IPS-11a (cell line): ENCODE measurements around the gene TUBA1B.

Experiments used
- H3K4me3 ChIP-seq: one replicate; pipeline ENCODE4 v1.5.1; 2013; ENCODE audit warnings: low read depth, low read length, control low read depth

Gene TUBA1B

GRCh38 chr12:49091056-49091835 lies 39.9 kb downstream of the TUBA1B start:
- no peak overlapping the region for H3K4me3 ChIP-seq

GRCh38 chr12:49089821-49090773 lies 41.1 kb downstream of the TUBA1B start:
- H3K4me3 ChIP-seq = no peak overlapping the region

GRCh38 chr12:49088932-49089330 lies 42.3 kb downstream of the TUBA1B start:
- no peak overlapping the region for H3K4me3 ChIP-seq

- H3K4me3 ChIP-seq = no peak overlapping the region
Measured at GRCh38 chr12:49088150-49088931, 42.9 kb downstream of the TUBA1B start.

GRCh38 chr12:49086116-49086515 lies 45.1 kb downstream of the TUBA1B start:
- H3K4me3 ChIP-seq = no peak overlapping the region

GRCh38 chr12:49084438-49084837 lies 46.8 kb downstream of the TUBA1B start:
- no peak overlapping the region for H3K4me3 ChIP-seq

GRCh38 chr12:49079793-49080192 lies 51.4 kb downstream of the TUBA1B start:
- H3K4me3 ChIP-seq = no peak overlapping the region
